Ovary (tissue), 3 donors: ENCODE data around the gene DNAJC7.

Experiments
- CTCF ChIP-seq, 3 donors: fragments of 450-650 bp in 2 of 3; fragments of 200-600 bp in 1 of 3; IDR thresholded peaks; one replicate each; pipeline versions ENCODE4 v1.5.1 to v1.8.0; 2016 to 2022; ENCODE audit warnings: antibody characterized with exemption in 3 of 3, mild to moderate bottlenecking in 1 of 3
- POLR2A ChIP-seq: fragments of 450-650 bp; IDR thresholded peaks from one replicate; pipeline ENCODE4 v1.6.1; 2017; ENCODE audit warnings: antibody characterized with exemption, mild to moderate bottlenecking, moderate library complexity
- donor health status: DM: no; HTN: no; CAD: no.

GRCh38 chr17:41957031-41957868 lies 60.0 kb downstream of the DNAJC7 start:
- no peak for TF ChIP-seq CTCF (IDR thresholded peaks at IDR 0.05)
- TF ChIP-seq POLR2A, result no peak
